ENCODE results near the gene GRHL3.
A peak's percentile ranks its signal among the peaks of the same experiment; 100 is the strongest.

Gene GRHL3

GRCh38 chr1:24282491-24282890 is 36.7 kb upstream of the GRHL3 start:
- Histone ChIP-seq H3K36me3 (ENCODE audit: control insufficient read depth, insufficient read depth, low read length) (no peaks in the 10 kb centered on the region), H3K9me3 (ENCODE audit: control insufficient read depth, low read length) (no peaks in the 10 kb centered on the region), H3K4me1 (no peaks in the 10 kb centered on the region), H3K27me3 (ENCODE audit: control insufficient read depth, insufficient read depth, low read length) (no peaks in the 10 kb centered on the region), H3K4me2 (ENCODE audit: low read length) (no peak overlapping the region), H2AFZ (no peak overlapping the region), H3K79me2 (no peaks in the 10 kb centered on the region), H3K9ac (no peak overlapping the region), H3K27ac (no peak overlapping the region), H3K4me3 (ENCODE audit: low read depth, low read length) (no peak overlapping the region)
- TF ChIP-seq CTCF (IDR thresholded peaks at IDR 0.05), result no peak

GRCh38 chr1:24283326-24284155 is 35.6 kb upstream of the GRHL3 start:
- no peaks in the 10 kb centered on the region for H3K27me3 ChIP-seq (ENCODE audit: control insufficient read depth, insufficient read depth, low read length)
- H3K4me3 ChIP-seq (ENCODE audit: low read depth, low read length), result no peak overlapping the region
- H3K9ac ChIP-seq, result no peak overlapping the region
- H3K79me2 ChIP-seq, result no peaks in the 10 kb centered on the region
- H3K36me3 ChIP-seq (ENCODE audit: control insufficient read depth, insufficient read depth, low read length), result no peaks in the 10 kb centered on the region
- no peaks in the 10 kb centered on the region for H3K9me3 ChIP-seq (ENCODE audit: control insufficient read depth, low read length)
- no peak overlapping the region for H3K4me2 ChIP-seq (ENCODE audit: low read length)
- no peak for TF ChIP-seq CTCF (IDR thresholded peaks at IDR 0.05)
- H3K27ac ChIP-seq, result peak overlapping the region; percentile 51
- H2AFZ ChIP-seq, result no peak overlapping the region
- H3K4me1 ChIP-seq, result no peaks in the 10 kb centered on the region

GRCh38 chr1:24284156-24284471 is 35.0 kb upstream of the GRHL3 start:
- no peaks in the 10 kb centered on the region for H3K4me1 ChIP-seq
- no peak overlapping the region for H3K4me2 ChIP-seq (ENCODE audit: low read length)
- no peak overlapping the region for H3K4me3 ChIP-seq (ENCODE audit: low read depth, low read length)
- H3K9me3 ChIP-seq (ENCODE audit: control insufficient read depth, low read length), result no peaks in the 10 kb centered on the region
- H3K27ac ChIP-seq, result peak overlapping the region; percentile 51
- H3K36me3 ChIP-seq (ENCODE audit: control insufficient read depth, insufficient read depth, low read length), result no peaks in the 10 kb centered on the region
- no peak for TF ChIP-seq CTCF (IDR thresholded peaks at IDR 0.05)
- H3K9ac ChIP-seq, result no peak overlapping the region
- H3K27me3 ChIP-seq (ENCODE audit: control insufficient read depth, insufficient read depth, low read length), result no peaks in the 10 kb centered on the region
- no peak overlapping the region for H2AFZ ChIP-seq
- no peaks in the 10 kb centered on the region for H3K79me2 ChIP-seq

GRCh38 chr1:24285231-24285630 is 33.9 kb upstream of the GRHL3 start:
- Histone ChIP-seq H3K36me3 (ENCODE audit: control insufficient read depth, insufficient read depth, low read length) (no peaks in the 10 kb centered on the region), H3K9ac (no peak overlapping the region), H3K9me3 (ENCODE audit: control insufficient read depth, low read length) (no peaks in the 10 kb centered on the region), H3K4me3 (ENCODE audit: low read depth, low read length) (no peak overlapping the region), H2AFZ (no peak overlapping the region), H3K79me2 (no peaks in the 10 kb centered on the region), H3K4me2 (ENCODE audit: low read length) (no peak overlapping the region), H3K27me3 (ENCODE audit: control insufficient read depth, insufficient read depth, low read length) (no peaks in the 10 kb centered on the region), H3K4me1 (peaks cover 7% of the 10 kb centered on the region), H3K27ac (no peak overlapping the region)
- no peak for TF ChIP-seq CTCF (IDR thresholded peaks at IDR 0.05)
